Activated B cell treated with CpG ODN at 0.5 μM for 24 hours (primary cell): Measurements from ENCODE around the gene FAF2. TPM values are rescaled to one million over a fixed set of nuclear protein-coding genes. Genes with fewer than 3 reads are reported as not detected.

Experiments used
- ATAC-seq: fragments of 200-7000 bp; cut with Tn5 transposase; one replicate; pipeline ENCODE4 v1.10.0; 2021; ENCODE audit warnings: low read depth, mild to moderate bottlenecking, moderate library complexity
- CTCF ChIA-PET: fragments of 350-600 bp; sonication (Branson Sonifier 250); formaldehyde crosslinking; loops from one replicate; lab custom pipeline; 2021; ENCODE audit warnings: antibody characterized with exemption; lab: Charles Lee
- POLR2A ChIA-PET: fragments of 350-600 bp; sonication (Branson Sonifier 250); formaldehyde crosslinking; loops from one replicate; lab custom pipeline; 2021; ENCODE audit warnings: antibody characterized with exemption; lab: Charles Lee
- DNase-seq: peaks from one replicate; pipeline ENCODE4 v3.0.0; 2022
- H3K27ac Mint-ChIP-seq: one replicate; pipeline ENCODE4 v1.8.0; 2020; ENCODE audit warnings: mixed read lengths
- H3K27me3 Mint-ChIP-seq: one replicate; pipeline ENCODE4 v1.8.0; 2021; ENCODE audit warnings: mixed read lengths
- H3K36me3 Mint-ChIP-seq: one replicate; pipeline ENCODE4 v1.8.0; 2021; ENCODE audit warnings: low read depth, mixed read lengths
- H3K4me1 Mint-ChIP-seq: one replicate; pipeline ENCODE4 v1.8.0; 2021; ENCODE audit warnings: mixed read lengths
- H3K4me3 Mint-ChIP-seq: one replicate; pipeline ENCODE4 v1.8.0; 2020; ENCODE audit warnings: mild to moderate bottlenecking, mixed read lengths
- H3K9me3 Mint-ChIP-seq: one replicate; pipeline ENCODE4 v1.8.0; 2020; ENCODE audit warnings: mixed read lengths
- intact Hi-C: fragments of 100-400 bp; cut with micrococcal nuclease; formaldehyde crosslinking; loops from one replicate; pipeline ENCODE4 v1.15.1; 2024
- total RNA-seq: library from RNA; stranded (reverse); gene quantifications from 2 replicates; pipeline ENCODE4 v1.2.3, GENCODE V29; 2022
- TF ChIP-seq, protein P1 (sequence below): fragments of 200-600 bp; IDR thresholded peaks from one replicate; pipeline ENCODE4 v1.8.0; 2022; ENCODE audit warnings: antibody characterized with exemption, mild to moderate bottlenecking

The FAF2 gene
- total RNA-seq, 1 donor from 2014 or later = 39.0 TPM

DNA sequence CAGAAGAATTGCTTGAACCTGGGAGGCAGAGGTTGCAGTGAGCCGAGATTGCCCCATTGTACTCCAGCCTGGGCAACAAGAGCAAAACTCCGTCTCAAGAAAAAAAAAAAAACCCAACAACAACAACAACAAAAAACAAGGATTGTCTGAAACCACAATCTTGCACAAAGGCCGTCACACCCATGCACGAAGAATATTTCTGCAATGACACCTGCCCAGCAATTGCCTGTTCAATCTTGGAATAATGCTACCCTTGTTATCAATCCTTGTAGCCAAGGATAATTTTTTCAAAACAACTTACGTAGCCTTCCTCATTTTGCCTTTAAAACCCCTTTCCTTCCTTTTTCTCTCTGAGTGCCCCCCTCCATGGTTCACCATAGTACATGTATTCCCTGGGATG is 28.1 kb upstream of the FAF2 start:
- peaks cover 10% of the 10 kb centered on the region for H3K27me3 Mint-ChIP-seq
- no peak overlapping the region for H3K27ac Mint-ChIP-seq
- POLR2A ChIA-PET = interaction anchor here (0.7 kb wide), 1 partner anchor 18 kb away, joined by 3 read pairs; no protein-coding TSS in a partner anchor
- TF ChIP-seq, protein P1, sequence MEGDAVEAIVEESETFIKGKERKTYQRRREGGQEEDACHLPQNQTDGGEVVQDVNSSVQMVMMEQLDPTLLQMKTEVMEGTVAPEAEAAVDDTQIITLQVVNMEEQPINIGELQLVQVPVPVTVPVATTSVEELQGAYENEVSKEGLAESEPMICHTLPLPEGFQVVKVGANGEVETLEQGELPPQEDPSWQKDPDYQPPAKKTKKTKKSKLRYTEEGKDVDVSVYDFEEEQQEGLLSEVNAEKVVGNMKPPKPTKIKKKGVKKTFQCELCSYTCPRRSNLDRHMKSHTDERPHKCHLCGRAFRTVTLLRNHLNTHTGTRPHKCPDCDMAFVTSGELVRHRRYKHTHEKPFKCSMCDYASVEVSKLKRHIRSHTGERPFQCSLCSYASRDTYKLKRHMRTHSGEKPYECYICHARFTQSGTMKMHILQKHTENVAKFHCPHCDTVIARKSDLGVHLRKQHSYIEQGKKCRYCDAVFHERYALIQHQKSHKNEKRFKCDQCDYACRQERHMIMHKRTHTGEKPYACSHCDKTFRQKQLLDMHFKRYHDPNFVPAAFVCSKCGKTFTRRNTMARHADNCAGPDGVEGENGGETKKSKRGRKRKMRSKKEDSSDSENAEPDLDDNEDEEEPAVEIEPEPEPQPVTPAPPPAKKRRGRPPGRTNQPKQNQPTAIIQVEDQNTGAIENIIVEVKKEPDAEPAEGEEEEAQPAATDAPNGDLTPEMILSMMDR = no peak
- no peak for ATAC-seq
- no peaks in the 10 kb centered on the region for H3K36me3 Mint-ChIP-seq
- H3K4me1 Mint-ChIP-seq = peaks cover 14% of the 10 kb centered on the region
- intact Hi-C loops = no loop called here
- CTCF ChIA-PET = no interaction called here
- H3K9me3 Mint-ChIP-seq = no peaks in the 10 kb centered on the region
- DNase-seq = no peak
- no peak overlapping the region for H3K4me3 Mint-ChIP-seq

DNA sequence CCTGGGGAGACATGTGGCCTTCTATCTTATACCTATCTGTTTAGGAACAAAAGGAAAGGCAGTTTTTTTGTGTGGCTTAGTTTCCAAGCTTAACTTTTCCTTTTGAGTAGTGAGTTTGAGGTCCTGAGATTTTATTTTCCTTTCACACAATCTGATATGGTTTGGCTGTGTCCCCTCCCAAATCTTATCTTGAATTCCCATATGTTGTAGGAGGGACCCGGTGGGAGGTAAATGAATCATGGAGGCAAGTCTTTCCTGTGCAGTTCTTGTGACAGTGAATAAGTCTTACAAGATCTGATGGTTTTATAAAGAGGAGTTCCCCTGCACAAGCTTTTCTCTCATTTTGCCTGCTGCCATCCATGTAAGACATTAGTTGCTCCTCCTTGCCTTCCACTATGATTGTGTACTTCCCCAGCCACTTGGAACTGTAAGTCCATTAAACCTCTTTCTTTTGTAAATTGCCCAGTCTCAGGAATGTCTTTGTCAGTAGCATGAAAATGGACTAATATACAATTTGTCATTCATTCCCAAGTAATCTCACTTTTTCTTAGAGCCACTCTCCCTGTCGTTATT is 27.1 kb upstream of the FAF2 start:
- no peak for ATAC-seq
- TF ChIP-seq, protein P1 = no peak
- Mint-ChIP-seq H3K27ac (no peak overlapping the region), H3K4me1 (peaks cover 8% of the 10 kb centered on the region), H3K4me3 (no peak overlapping the region), H3K36me3 (no peaks in the 10 kb centered on the region), H3K9me3 (no peaks in the 10 kb centered on the region), H3K27me3 (peaks cover 11% of the 10 kb centered on the region)
- DNase-seq = no peak
- ChIA-PET CTCF (no interaction called here), POLR2A (no interaction called here)
- intact Hi-C loops = no loop called here

DNA sequence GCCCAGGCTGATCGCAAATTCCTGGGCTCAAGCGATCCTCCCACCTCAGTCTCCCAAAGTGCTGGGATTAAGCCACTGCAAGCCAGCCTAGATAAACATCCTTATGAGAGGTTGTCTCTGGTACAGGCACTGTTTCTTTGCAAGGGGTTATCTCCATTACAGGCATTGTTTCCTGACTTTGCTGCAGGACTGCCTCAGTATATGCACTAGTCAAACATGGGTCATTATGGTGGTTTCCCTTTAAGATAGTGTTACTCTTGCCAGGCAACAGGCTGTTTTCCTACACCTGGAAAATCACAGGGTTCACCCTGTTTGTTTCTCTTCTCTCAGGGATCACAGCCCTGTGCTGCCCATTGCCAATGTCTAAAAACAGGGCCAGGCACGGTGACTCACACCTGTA is 24.0 kb upstream of the FAF2 start:
- CTCF ChIA-PET = no interaction called here
- Mint-ChIP-seq H3K27me3 (peaks cover 11% of the 10 kb centered on the region), H3K27ac (no peak overlapping the region), H3K4me3 (no peak overlapping the region), H3K4me1 (no peaks in the 10 kb centered on the region), H3K36me3 (no peaks in the 10 kb centered on the region), H3K9me3 (no peaks in the 10 kb centered on the region)
- POLR2A ChIA-PET = no interaction called here
- ATAC-seq (no peak), DNase-seq (no peak)
- TF ChIP-seq, protein P1 = no peak
- intact Hi-C loops = no loop called here

DNA sequence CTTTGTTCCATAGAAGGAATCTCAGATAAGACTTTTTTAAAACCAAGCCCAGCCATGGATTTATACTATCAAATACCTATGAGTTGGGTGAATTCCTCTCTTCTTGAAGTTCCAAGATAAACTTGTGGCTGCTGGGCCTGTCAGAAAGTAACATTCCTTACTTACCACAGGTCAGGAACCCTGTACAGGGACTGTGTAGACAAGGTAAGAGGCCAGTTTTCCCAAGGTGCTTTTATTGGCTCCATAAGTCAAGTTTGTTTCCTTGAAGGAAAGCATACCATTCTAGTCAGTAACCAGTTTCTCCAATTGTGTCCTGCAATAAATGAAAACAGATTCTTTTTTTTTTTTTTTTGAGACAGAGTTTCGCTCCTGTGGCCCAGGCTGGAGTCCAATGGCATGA is 23.0 kb upstream of the FAF2 start:
- intact Hi-C loops = no loop called here
- Mint-ChIP-seq H3K9me3 (no peaks in the 10 kb centered on the region), H3K27ac (no peak overlapping the region), H3K4me1 (no peaks in the 10 kb centered on the region), H3K27me3 (peaks cover 11% of the 10 kb centered on the region), H3K4me3 (no peak overlapping the region), H3K36me3 (no peaks in the 10 kb centered on the region)
- ATAC-seq = no peak
- ChIA-PET POLR2A (no interaction called here), CTCF (no interaction called here)
- TF ChIP-seq, protein P1 = no peak
- DNase-seq = no peak

DNA sequence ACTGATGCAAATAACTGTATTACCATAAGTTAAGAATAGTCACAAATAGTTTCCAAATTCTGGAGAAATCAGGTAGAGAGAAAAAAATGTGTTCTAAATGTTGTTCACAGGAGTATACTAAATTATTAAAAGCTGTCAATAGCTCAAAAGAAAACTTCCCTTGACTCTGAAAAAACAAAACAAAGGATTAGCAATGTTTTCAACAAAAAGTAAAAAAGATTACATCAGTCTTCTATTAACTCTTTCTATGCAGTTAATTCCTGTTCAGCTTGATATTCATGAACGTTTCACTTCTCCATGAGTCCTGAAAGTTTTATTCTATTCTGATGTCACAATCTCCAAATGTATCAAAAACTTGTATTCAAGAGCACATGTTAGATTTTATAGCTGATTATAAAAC is 22.4 kb upstream of the FAF2 start:
- POLR2A ChIA-PET = no interaction called here
- no peak for ATAC-seq
- intact Hi-C loops = no loop called here
- DNase-seq = no peak
- H3K4me3 Mint-ChIP-seq = no peak overlapping the region
- TF ChIP-seq, protein P1 = no peak
- no peaks in the 10 kb centered on the region for H3K4me1 Mint-ChIP-seq
- H3K9me3 Mint-ChIP-seq = no peaks in the 10 kb centered on the region
- CTCF ChIA-PET = interaction anchor here (0.6 kb wide), 1 partner anchor 22 kb away, joined by 3 read pairs; no protein-coding TSS in a partner anchor
- H3K27me3 Mint-ChIP-seq = peaks cover 7% of the 10 kb centered on the region
- no peak overlapping the region for H3K27ac Mint-ChIP-seq
- no peaks in the 10 kb centered on the region for H3K36me3 Mint-ChIP-seq
